SK-N-SH treated with all-trans-retinoic acid at 6 μM for 48 hours (cell line): ENCODE results near the gene ROBO1.

ENCODE experiments used
- ATAC-seq: fragments of 200-7000 bp; cut with Tn5 transposase; 3 replicates; pipeline ENCODE4 v1.9.1; 2020; ENCODE audit warnings: mild to moderate bottlenecking, moderate library complexity
- ARNTL ChIP-seq: fragments of 450-650 bp; formaldehyde crosslinking; IDR thresholded peaks from 2 replicates; pipeline ENCODE4 v1.5.0; 2020; ENCODE audit warnings: low read depth, mild to moderate bottlenecking, moderate library complexity, borderline replicate concordance
- BACH2 ChIP-seq: fragments of 250-450 bp; sonication (Bioruptor Pico); IDR thresholded peaks from 2 replicates; pipeline ENCODE4 v1.9.0; 2021; ENCODE audit warnings: mild to moderate bottlenecking, borderline replicate concordance
- CSDC2 ChIP-seq: fragments of 250-450 bp; sonication (Bioruptor Pico); IDR thresholded peaks from 2 replicates; pipeline ENCODE4 v1.5.0; 2020; ENCODE audit warnings: mild to moderate bottlenecking, moderate library complexity
- ESRRG ChIP-seq: fragments of 250-450 bp; sonication (Bioruptor Pico); IDR thresholded peaks from 2 replicates; pipeline ENCODE4 v1.6.1; 2021; ENCODE audit warnings: mild to moderate bottlenecking
- ISL1 ChIP-seq: fragments of 250-450 bp; sonication (Bioruptor Pico); IDR thresholded peaks from 2 replicates; pipeline ENCODE4 v2.1.2; 2022; ENCODE audit warnings: mild to moderate bottlenecking, moderate library complexity
- OSR1 ChIP-seq: fragments of 250-450 bp; sonication (Bioruptor Pico); IDR thresholded peaks from 2 replicates; pipeline ENCODE4 v1.8.0; 2022; ENCODE audit warnings: moderate library complexity, mild to moderate bottlenecking, inconsistent platforms
- PPARA ChIP-seq: fragments of 250-450 bp; sonication (Bioruptor Pico); IDR thresholded peaks from 2 replicates; pipeline ENCODE4 v1.5.0; 2020; ENCODE audit warnings: mild to moderate bottlenecking, borderline replicate concordance
- RARB ChIP-seq: fragments of 250-450 bp; sonication (Bioruptor Pico); IDR thresholded peaks from 2 replicates; pipeline ENCODE4 v1.8.0; 2021; ENCODE audit warnings: mild to moderate bottlenecking, moderate library complexity
- SNAI2 ChIP-seq: fragments of 250-450 bp; sonication (Bioruptor Pico); IDR thresholded peaks from 2 replicates; pipeline ENCODE4 v1.5.0; 2020; ENCODE audit warnings: mild to moderate bottlenecking, moderate library complexity
- TCF4 ChIP-seq: fragments of 250-450 bp; sonication (Bioruptor Pico); IDR thresholded peaks from 2 replicates; pipeline ENCODE4 v1.8.0; 2021; ENCODE audit warnings: mild to moderate bottlenecking, moderate library complexity, borderline replicate concordance
- TOX ChIP-seq: fragments of 250-450 bp; sonication (Bioruptor Pico); IDR thresholded peaks from 2 replicates; pipeline ENCODE4 v1.8.0; 2021; ENCODE audit warnings: mild to moderate bottlenecking, moderate library complexity, borderline replicate concordance
- ZC3H10 ChIP-seq: fragments of 250-450 bp; sonication (Bioruptor Pico); IDR thresholded peaks from 2 replicates; pipeline ENCODE4 v1.5.1; 2021; ENCODE audit warnings: mild to moderate bottlenecking, moderate library complexity
- ZFP3 ChIP-seq: fragments of 250-450 bp; sonication (Bioruptor Pico); IDR thresholded peaks from 2 replicates; pipeline ENCODE4 v1.5.0; 2020; ENCODE audit warnings: mild to moderate bottlenecking, moderate library complexity
- ZNF565 ChIP-seq: fragments of 450-650 bp; formaldehyde crosslinking; conservative IDR thresholded peaks from 2 replicates; pipeline ENCODE4 v1.5.0; 2020; ENCODE audit warnings: low read depth, mild to moderate bottlenecking, moderate library complexity
- ZNF70 ChIP-seq: fragments of 450-650 bp; formaldehyde crosslinking; IDR thresholded peaks from 2 replicates; pipeline ENCODE4 v1.5.0; 2020; ENCODE audit warnings: mild to moderate bottlenecking, moderate library complexity
- TF ChIP-seq, protein P1 (sequence below): fragments of 250-450 bp; sonication (Bioruptor Pico); IDR thresholded peaks from 2 replicates; pipeline ENCODE4 v1.8.0; 2021; ENCODE audit warnings: low read depth, mild to moderate bottlenecking, moderate library complexity, borderline replicate concordance
- TF ChIP-seq, protein P2 (sequence below): fragments of 250-450 bp; sonication (Bioruptor Pico); IDR thresholded peaks from 2 replicates; pipeline ENCODE4 v1.5.1; 2020; ENCODE audit warnings: low read depth, mild to moderate bottlenecking, moderate library complexity
- TF ChIP-seq, protein P3 (sequence below): fragments of 250-450 bp; sonication (Bioruptor Pico); IDR thresholded peaks from 2 replicates; pipeline ENCODE4 v1.5.1; 2021; ENCODE audit warnings: mild to moderate bottlenecking, moderate library complexity
- TF ChIP-seq, protein P4 (sequence below): fragments of 250-450 bp; sonication (Bioruptor Pico); IDR thresholded peaks from 2 replicates; pipeline ENCODE4 v1.8.0; 2020; ENCODE audit warnings: mild to moderate bottlenecking, moderate library complexity, borderline replicate concordance
- TF ChIP-seq, protein P5 (sequence below): fragments of 250-450 bp; sonication (Bioruptor Pico); IDR thresholded peaks from 2 replicates; pipeline ENCODE4 v1.5.0; 2020; ENCODE audit warnings: mild to moderate bottlenecking, moderate library complexity

ROBO1 gene

DNA sequence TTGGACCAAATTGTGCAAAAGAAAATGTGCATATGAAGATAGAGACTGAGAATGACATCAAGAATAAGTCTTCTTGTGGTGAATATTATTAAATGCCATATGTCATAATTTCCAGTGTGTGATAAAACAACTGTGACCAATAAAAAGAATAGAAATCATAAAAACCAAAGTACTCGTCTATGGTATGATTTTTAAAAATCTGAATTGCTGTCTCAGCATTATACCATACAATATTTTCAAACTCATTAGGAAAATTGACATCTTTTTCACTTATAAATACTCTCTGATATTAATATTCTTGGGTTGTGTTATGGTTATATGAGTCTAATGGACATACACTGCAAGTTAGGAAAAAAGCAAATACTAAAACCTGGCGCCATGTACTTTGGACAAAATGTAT, 279.4 kb downstream of the ROBO1 start:
- ATAC-seq, result no peak
- TF ChIP-seq RARB (no peak), OSR1 (CRISPR knock-in tag) (no peak), ZC3H10 (CRISPR knock-in tag) (no peak), ZNF565 (CRISPR knock-in tag) (no peak), PPARA (CRISPR knock-in tag) (no peak), ZFP3 (no peak)
- TF ChIP-seq, protein P1, sequence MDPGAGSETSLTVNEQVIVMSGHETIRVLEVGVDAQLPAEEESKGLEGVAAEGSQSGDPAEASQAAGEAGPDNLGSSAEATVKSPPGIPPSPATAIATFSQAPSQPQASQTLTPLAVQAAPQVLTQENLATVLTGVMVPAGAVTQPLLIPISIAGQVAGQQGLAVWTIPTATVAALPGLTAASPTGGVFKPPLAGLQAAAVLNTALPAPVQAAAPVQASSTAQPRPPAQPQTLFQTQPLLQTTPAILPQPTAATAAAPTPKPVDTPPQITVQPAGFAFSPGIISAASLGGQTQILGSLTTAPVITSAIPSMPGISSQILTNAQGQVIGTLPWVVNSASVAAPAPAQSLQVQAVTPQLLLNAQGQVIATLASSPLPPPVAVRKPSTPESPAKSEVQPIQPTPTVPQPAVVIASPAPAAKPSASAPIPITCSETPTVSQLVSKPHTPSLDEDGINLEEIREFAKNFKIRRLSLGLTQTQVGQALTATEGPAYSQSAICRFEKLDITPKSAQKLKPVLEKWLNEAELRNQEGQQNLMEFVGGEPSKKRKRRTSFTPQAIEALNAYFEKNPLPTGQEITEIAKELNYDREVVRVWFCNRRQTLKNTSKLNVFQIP (CRISPR knock-in tag), result no peak
- TF ChIP-seq, protein P2, sequence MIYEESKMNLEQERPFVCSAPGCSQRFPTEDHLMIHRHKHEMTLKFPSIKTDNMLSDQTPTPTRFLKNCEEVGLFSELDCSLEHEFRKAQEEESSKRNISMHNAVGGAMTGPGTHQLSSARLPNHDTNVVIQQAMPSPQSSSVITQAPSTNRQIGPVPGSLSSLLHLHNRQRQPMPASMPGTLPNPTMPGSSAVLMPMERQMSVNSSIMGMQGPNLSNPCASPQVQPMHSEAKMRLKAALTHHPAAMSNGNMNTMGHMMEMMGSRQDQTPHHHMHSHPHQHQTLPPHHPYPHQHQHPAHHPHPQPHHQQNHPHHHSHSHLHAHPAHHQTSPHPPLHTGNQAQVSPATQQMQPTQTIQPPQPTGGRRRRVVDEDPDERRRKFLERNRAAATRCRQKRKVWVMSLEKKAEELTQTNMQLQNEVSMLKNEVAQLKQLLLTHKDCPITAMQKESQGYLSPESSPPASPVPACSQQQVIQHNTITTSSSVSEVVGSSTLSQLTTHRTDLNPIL, result no peak
- TF ChIP-seq, all 23 proteins: peak for 0

DNA sequence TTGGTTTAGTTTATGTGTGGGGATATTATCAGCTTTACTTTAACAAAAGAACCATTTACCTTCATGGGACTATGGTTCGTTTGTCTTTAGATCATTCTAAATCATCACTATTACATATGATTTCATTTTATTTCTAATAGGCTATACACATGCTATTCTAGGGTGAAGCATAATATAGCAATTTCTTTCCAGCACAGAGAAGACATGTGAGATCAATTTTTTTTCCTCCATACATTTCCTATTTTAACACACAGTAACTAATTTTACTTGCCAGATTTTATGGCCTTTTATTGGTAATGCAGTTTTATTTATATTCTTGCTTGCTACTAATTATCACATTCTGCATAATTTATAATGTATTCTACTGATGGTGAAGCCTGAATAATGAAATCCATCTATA, 287.1 kb downstream of the ROBO1 start:
- no peak for TF ChIP-seq ZC3H10 (CRISPR knock-in tag)
- no peak for TF ChIP-seq ZNF70 (CRISPR knock-in tag)
- TF ChIP-seq, protein P3, sequence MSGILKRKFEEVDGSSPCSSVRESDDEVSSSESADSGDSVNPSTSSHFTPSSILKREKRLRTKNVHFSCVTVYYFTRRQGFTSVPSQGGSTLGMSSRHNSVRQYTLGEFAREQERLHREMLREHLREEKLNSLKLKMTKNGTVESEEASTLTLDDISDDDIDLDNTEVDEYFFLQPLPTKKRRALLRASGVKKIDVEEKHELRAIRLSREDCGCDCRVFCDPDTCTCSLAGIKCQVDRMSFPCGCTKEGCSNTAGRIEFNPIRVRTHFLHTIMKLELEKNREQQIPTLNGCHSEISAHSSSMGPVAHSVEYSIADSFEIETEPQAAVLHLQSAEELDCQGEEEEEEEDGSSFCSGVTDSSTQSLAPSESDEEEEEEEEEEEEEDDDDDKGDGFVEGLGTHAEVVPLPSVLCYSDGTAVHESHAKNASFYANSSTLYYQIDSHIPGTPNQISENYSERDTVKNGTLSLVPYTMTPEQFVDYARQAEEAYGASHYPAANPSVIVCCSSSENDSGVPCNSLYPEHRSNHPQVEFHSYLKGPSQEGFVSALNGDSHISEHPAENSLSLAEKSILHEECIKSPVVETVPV (CRISPR knock-in tag), result no peak
- no peak for TF ChIP-seq OSR1 (CRISPR knock-in tag)
- no peak for TF ChIP-seq PPARA (CRISPR knock-in tag)
- TF ChIP-seq, protein P2, result no peak
- TF ChIP-seq, protein P4, sequence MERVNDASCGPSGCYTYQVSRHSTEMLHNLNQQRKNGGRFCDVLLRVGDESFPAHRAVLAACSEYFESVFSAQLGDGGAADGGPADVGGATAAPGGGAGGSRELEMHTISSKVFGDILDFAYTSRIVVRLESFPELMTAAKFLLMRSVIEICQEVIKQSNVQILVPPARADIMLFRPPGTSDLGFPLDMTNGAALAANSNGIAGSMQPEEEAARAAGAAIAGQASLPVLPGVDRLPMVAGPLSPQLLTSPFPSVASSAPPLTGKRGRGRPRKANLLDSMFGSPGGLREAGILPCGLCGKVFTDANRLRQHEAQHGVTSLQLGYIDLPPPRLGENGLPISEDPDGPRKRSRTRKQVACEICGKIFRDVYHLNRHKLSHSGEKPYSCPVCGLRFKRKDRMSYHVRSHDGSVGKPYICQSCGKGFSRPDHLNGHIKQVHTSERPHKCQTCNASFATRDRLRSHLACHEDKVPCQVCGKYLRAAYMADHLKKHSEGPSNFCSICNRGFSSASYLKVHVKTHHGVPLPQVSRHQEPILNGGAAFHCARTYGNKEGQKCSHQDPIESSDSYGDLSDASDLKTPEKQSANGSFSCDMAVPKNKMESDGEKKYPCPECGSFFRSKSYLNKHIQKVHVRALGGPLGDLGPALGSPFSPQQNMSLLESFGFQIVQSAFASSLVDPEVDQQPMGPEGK (CRISPR knock-in tag), result no peak
- no peak for TF ChIP-seq CSDC2 (CRISPR knock-in tag)
- no peak for TF ChIP-seq ESRRG (CRISPR knock-in tag)
- no peak for TF ChIP-seq TOX (CRISPR knock-in tag)
- TF ChIP-seq ISL1 (CRISPR knock-in tag), result no peak
- no peak for TF ChIP-seq SNAI2 (CRISPR knock-in tag)

DNA sequence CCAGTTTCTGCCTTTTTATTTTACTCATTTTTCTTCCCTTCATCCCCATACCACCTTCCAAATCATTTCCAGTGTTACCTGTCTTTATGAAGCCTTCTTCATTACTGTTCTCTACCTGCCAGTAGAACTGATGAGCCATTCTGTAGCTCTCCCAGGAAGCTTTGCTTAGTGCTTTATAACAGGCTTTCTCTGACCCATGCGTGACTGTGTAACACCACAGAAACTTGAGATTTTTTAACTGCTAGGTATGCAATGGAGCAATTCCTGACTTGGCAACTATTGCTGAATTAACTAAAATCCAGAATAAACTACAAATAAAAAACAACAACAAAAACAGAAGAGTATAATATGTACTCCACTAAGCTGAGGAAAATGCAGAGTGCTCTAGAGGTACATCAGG, 289.2 kb downstream of the ROBO1 start:
- no peak for ATAC-seq
- no peak for TF ChIP-seq ISL1 (CRISPR knock-in tag)
- TF ChIP-seq, protein P1 (CRISPR knock-in tag), result no peak
- no peak for TF ChIP-seq TCF4 (CRISPR knock-in tag)
- no peak for TF ChIP-seq BACH2
- TF ChIP-seq, protein P3 (CRISPR knock-in tag), result no peak
- TF ChIP-seq, protein P2, result no peak
- TF ChIP-seq ESRRG (CRISPR knock-in tag), result no peak
- TF ChIP-seq ZNF565 (CRISPR knock-in tag), result no peak
- TF ChIP-seq OSR1 (CRISPR knock-in tag), result no peak
- TF ChIP-seq, protein P5, sequence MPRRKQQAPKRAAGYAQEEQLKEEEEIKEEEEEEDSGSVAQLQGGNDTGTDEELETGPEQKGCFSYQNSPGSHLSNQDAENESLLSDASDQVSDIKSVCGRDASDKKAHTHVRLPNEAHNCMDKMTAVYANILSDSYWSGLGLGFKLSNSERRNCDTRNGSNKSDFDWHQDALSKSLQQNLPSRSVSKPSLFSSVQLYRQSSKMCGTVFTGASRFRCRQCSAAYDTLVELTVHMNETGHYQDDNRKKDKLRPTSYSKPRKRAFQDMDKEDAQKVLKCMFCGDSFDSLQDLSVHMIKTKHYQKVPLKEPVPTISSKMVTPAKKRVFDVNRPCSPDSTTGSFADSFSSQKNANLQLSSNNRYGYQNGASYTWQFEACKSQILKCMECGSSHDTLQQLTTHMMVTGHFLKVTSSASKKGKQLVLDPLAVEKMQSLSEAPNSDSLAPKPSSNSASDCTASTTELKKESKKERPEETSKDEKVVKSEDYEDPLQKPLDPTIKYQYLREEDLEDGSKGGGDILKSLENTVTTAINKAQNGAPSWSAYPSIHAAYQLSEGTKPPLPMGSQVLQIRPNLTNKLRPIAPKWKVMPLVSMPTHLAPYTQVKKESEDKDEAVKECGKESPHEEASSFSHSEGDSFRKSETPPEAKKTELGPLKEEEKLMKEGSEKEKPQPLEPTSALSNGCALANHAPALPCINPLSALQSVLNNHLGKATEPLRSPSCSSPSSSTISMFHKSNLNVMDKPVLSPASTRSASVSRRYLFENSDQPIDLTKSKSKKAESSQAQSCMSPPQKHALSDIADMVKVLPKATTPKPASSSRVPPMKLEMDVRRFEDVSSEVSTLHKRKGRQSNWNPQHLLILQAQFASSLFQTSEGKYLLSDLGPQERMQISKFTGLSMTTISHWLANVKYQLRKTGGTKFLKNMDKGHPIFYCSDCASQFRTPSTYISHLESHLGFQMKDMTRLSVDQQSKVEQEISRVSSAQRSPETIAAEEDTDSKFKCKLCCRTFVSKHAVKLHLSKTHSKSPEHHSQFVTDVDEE (CRISPR knock-in tag), result no peak
- no peak for TF ChIP-seq CSDC2 (CRISPR knock-in tag)
- TF ChIP-seq SNAI2 (CRISPR knock-in tag), result no peak
- no peak for TF ChIP-seq ARNTL (CRISPR knock-in tag)

More for the DNA sequence above, 287.1 kb downstream of the ROBO1 start:
- ATAC-seq, result no peak
